ENCODE measurements around the gene CHMP4A.

Gene CHMP4A

DNA sequence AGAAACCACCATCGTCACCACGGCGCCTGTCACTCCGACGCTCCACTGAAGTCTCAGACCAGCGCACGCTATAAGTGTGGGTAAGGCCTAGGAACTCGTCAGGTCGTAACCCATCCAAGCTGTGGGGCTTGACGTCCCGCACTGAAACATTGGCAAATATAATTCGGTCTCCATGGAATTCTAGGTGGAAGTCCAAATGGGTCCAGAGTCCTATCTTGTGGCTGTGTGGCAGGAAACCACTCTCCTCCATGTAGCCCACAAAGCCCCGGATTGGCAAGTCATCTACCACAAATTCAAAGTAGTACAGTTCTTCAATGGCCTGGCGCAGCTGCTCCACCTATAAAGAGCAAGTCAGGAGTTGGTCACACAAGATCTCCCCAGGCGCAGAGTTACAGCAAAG lies 20.4 kb downstream of the CHMP4A start:
- ATAC-seq (ENCODE audit: low read depth) (no peak), DNase-seq (ENCODE audit: low spot score) (no peak)
- peaks cover 36% of the 10 kb centered on the region for H3K36me3 ChIP-seq (ENCODE audit: low read depth)
- H3K4me3 ChIP-seq (ENCODE audit: severe bottlenecking): no peak overlapping the region
- H3K9me3 ChIP-seq (ENCODE audit: severe bottlenecking): no peaks in the 10 kb centered on the region
- H3K4me1 ChIP-seq (ENCODE audit: insufficient read depth, poor library complexity, severe bottlenecking): peaks cover 13% of the 10 kb centered on the region
- H3K27me3 ChIP-seq (ENCODE audit: insufficient read depth, poor library complexity, severe bottlenecking): no peaks in the 10 kb centered on the region
- no peak overlapping the region for H3K27ac ChIP-seq (ENCODE audit: poor library complexity, severe bottlenecking)
- TF ChIP-seq, protein P1, sequence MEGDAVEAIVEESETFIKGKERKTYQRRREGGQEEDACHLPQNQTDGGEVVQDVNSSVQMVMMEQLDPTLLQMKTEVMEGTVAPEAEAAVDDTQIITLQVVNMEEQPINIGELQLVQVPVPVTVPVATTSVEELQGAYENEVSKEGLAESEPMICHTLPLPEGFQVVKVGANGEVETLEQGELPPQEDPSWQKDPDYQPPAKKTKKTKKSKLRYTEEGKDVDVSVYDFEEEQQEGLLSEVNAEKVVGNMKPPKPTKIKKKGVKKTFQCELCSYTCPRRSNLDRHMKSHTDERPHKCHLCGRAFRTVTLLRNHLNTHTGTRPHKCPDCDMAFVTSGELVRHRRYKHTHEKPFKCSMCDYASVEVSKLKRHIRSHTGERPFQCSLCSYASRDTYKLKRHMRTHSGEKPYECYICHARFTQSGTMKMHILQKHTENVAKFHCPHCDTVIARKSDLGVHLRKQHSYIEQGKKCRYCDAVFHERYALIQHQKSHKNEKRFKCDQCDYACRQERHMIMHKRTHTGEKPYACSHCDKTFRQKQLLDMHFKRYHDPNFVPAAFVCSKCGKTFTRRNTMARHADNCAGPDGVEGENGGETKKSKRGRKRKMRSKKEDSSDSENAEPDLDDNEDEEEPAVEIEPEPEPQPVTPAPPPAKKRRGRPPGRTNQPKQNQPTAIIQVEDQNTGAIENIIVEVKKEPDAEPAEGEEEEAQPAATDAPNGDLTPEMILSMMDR (IDR thresholded peaks at IDR 0.05; ENCODE audit: poor library complexity, severe bottlenecking): no peak

GRCh38 chr14:24190416-24190815 lies 22.9 kb downstream of the CHMP4A start:
- H3K4me1 ChIP-seq (ENCODE audit: insufficient read depth, poor library complexity, severe bottlenecking): peaks cover 9% of the 10 kb centered on the region
- H3K9me3 ChIP-seq (ENCODE audit: severe bottlenecking): no peaks in the 10 kb centered on the region
- peak; percentile 45 for DNase-seq (ENCODE audit: low spot score)
- H3K36me3 ChIP-seq (ENCODE audit: low read depth): peaks cover 61% of the 10 kb centered on the region
- ATAC-seq (ENCODE audit: low read depth): no peak
- TF ChIP-seq, protein P1 (IDR thresholded peaks at IDR 0.05; ENCODE audit: poor library complexity, severe bottlenecking): no peak
- no peak overlapping the region for H3K4me3 ChIP-seq (ENCODE audit: severe bottlenecking)
- no peak overlapping the region for H3K27ac ChIP-seq (ENCODE audit: poor library complexity, severe bottlenecking)
- H3K27me3 ChIP-seq (ENCODE audit: insufficient read depth, poor library complexity, severe bottlenecking): no peaks in the 10 kb centered on the region

GRCh38 chr14:24189460-24189859 lies 23.8 kb downstream of the CHMP4A start:
- TF ChIP-seq, protein P1 (IDR thresholded peaks at IDR 0.05; ENCODE audit: poor library complexity, severe bottlenecking): no peak
- Histone ChIP-seq H3K27ac (ENCODE audit: poor library complexity, severe bottlenecking) (peak overlapping the region; percentile 62), H3K27me3 (ENCODE audit: insufficient read depth, poor library complexity, severe bottlenecking) (no peaks in the 10 kb centered on the region), H3K4me3 (ENCODE audit: severe bottlenecking) (no peak overlapping the region), H3K9me3 (ENCODE audit: severe bottlenecking) (no peaks in the 10 kb centered on the region), H3K36me3 (ENCODE audit: low read depth) (peaks cover 69% of the 10 kb centered on the region), H3K4me1 (ENCODE audit: insufficient read depth, poor library complexity, severe bottlenecking) (peaks cover 7% of the 10 kb centered on the region)
- no peak for ATAC-seq (ENCODE audit: low read depth)
- no peak for DNase-seq (ENCODE audit: low spot score)

GRCh38 chr14:24189059-24189375 lies 24.3 kb downstream of the CHMP4A start:
- Histone ChIP-seq H3K9me3 (ENCODE audit: severe bottlenecking) (no peaks in the 10 kb centered on the region), H3K27ac (ENCODE audit: poor library complexity, severe bottlenecking) (peak overlapping the region; percentile 62), H3K36me3 (ENCODE audit: low read depth) (peaks cover 69% of the 10 kb centered on the region), H3K4me3 (ENCODE audit: severe bottlenecking) (peak overlapping the region; percentile 77), H3K4me1 (ENCODE audit: insufficient read depth, poor library complexity, severe bottlenecking) (peaks cover 4% of the 10 kb centered on the region), H3K27me3 (ENCODE audit: insufficient read depth, poor library complexity, severe bottlenecking) (no peaks in the 10 kb centered on the region)
- TF ChIP-seq, protein P1 (IDR thresholded peaks at IDR 0.05; ENCODE audit: poor library complexity, severe bottlenecking): no peak
- ATAC-seq (ENCODE audit: low read depth) (no peak), DNase-seq (ENCODE audit: low spot score) (no peak)

- DNase-seq (ENCODE audit: low spot score): peak; percentile 99
- Histone ChIP-seq H3K9me3 (ENCODE audit: severe bottlenecking) (no peaks in the 10 kb centered on the region), H3K4me3 (ENCODE audit: severe bottlenecking) (peak within 1 kb of the TSS; percentile 77), H3K27me3 (ENCODE audit: insufficient read depth, poor library complexity, severe bottlenecking) (no peaks in the 10 kb centered on the region), H3K36me3 (ENCODE audit: low read depth) (peaks cover 67% of the 10 kb centered on the region), H3K4me1 (ENCODE audit: insufficient read depth, poor library complexity, severe bottlenecking) (peaks cover 4% of the 10 kb centered on the region), H3K27ac (ENCODE audit: poor library complexity, severe bottlenecking) (peak within 1 kb of the TSS; percentile 62)
- TF ChIP-seq, protein P1 (IDR thresholded peaks at IDR 0.05; ENCODE audit: poor library complexity, severe bottlenecking): no peak
- peak; percentile 88 for ATAC-seq (ENCODE audit: low read depth)
These were observed 24.8 kb downstream of the CHMP4A start, which contains the start of gene IPO4 for GRCh38 chr14:24188251-24189058. Gene IPO4 (minus strand): TSS chr14:24188816. CDS start chr14:24188787, 29 bp downstream.
